ENCODE measurements around the gene BMAL1.
"Not testable (repeated sequence)": the region's sequence is repeated elsewhere in the genome, so short reads cannot be mapped to it uniquely, and the experiment has no call there.

BMAL1 gene

DNA sequence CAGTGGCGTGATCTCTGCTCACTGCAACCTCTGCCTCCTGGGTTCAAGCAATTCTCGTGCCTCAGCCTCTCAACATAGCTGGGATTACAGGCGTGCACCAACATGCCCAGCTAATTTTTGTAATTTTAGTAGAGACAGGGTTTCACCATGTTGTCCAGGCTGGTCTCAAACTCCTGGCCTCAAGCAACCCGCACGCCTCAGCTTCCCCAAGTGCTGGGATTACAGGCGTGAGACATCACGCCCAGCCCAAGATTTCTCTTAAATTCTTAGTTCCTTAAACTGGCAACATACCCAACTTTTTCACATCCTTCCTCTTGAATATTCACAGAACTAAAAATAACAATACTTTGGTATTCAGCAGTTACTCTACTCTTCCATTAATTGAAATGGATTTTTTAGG, 159.2 kb downstream of the BMAL1 start:
- ATAC-seq; H3K4me3 Mint-ChIP-seq; DNase-seq (ENCODE audit: low spot score in 2 of 2); H3K9me3 Mint-ChIP-seq; H3K36me3 Mint-ChIP-seq; H3K27ac Mint-ChIP-seq: not testable (repeated sequence)
- H3K4me1 Mint-ChIP-seq = peaks cover 33% of the 10 kb centered on the region

Data from stimulated activated effector memory CD8-positive, alpha-beta T cell treated with anti-CD3 and anti-CD28 coated beads, Interleukin-12 subunit alpha, Interleukin-12 subunit beta, amount 100 ng/mL, for 72 hours (primary cell).